Activated CD4-positive, alpha-beta T cell treated with anti-CD3 and anti-CD28 coated beads, Interleukin-2, amount 10 ng/mL, durations not matched to agents 24 days and 14 days (primary cell): ENCODE results near the gene MAGEB6B. TPM values are rescaled to one million over a fixed set of nuclear protein-coding genes. Genes with fewer than 3 reads are reported as not detected.
"Not testable (repeated sequence)": the region's sequence is repeated elsewhere in the genome, so short reads cannot be mapped to it uniquely, and the experiment has no call there.

ENCODE experiments used
- DNase-seq: peaks from one replicate; pipeline ENCODE4 v3.0.0; 2022
- H3K27ac Mint-ChIP-seq: one replicate; pipeline ENCODE4 v1.8.0; 2022; ENCODE audit warnings: mild to moderate bottlenecking, mixed read lengths
- H3K27me3 Mint-ChIP-seq: one replicate; pipeline ENCODE4 v1.8.0; 2022; ENCODE audit warnings: mixed read lengths
- H3K36me3 Mint-ChIP-seq: one replicate; pipeline ENCODE4 v1.8.0; 2022; ENCODE audit warnings: low read depth, mild to moderate bottlenecking, mixed read lengths
- H3K4me1 Mint-ChIP-seq: one replicate; pipeline ENCODE4 v1.8.0; 2021; ENCODE audit warnings: mixed read lengths
- H3K4me3 Mint-ChIP-seq: one replicate; pipeline ENCODE4 v1.8.0; 2022; ENCODE audit warnings: mild to moderate bottlenecking, moderate library complexity, mixed read lengths
- H3K9me3 Mint-ChIP-seq: one replicate; pipeline ENCODE4 v1.8.0; 2021; ENCODE audit warnings: mixed read lengths
- intact Hi-C: fragments of 100-400 bp; cut with micrococcal nuclease; formaldehyde crosslinking; loops from one replicate; pipeline ENCODE4 v1.15.1; 2023
- total RNA-seq: library from RNA; stranded (reverse); gene quantifications from 2 replicates; pipeline ENCODE4 v1.2.3, GENCODE V29; 2022

The MAGEB6B gene, protein sequence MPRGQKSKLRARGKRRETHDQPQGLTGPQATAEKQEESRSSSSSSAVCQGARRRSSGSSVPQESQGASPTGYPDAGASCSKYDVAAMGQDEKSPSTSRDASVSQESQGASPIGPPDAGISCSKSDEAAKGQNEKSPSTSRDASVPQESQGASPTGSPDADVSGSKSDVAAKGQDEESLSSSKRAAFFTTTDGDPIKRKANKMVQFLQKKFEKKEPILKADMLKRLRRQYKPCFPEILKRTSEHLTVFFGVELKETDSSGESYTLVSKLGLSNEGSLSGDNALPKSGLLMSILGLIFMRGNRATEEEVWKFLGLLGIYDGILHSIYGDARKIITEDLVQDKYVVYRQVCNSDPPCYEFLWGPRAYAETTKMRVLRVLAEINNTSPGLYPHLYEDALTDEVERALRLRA
- not detected in 2 replicates for total RNA-seq

DNA sequence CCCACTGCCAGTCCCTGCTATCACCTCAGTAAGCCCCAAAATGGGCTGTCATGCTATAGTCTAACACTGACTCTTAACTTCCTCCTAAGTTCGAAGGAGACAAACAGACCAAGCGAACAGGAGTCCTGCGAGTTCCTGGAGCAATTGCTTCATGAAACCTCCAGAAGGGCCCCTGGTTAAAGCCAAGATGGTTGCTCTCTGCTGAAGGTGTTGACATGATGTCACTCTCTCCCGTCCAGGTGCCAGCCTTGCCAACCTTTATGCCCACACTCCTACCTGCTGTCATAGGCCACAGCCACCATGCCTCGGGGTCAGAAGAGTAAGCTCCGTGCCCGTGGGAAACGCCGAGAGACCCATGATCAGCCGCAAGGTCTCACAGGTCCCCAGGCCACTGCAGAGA lies at the start of gene MAGEB6B:
MAGEB6B (plus strand) TSS at position 301 of the 400 bp plus-strand sequence; CDS start at position 301, 0 bp downstream.
- Mint-ChIP-seq H3K4me1 (no peaks in the 10 kb centered on the region), H3K27ac (no peak within 1 kb of the TSS), H3K27me3 (no peaks in the 10 kb centered on the region), H3K36me3 (no peaks in the 10 kb centered on the region), H3K4me3 (no peak within 1 kb of the TSS), H3K9me3 (no peaks in the 10 kb centered on the region)
- intact Hi-C loops, result no loop called here
- DNase-seq, result no peak

DNA sequence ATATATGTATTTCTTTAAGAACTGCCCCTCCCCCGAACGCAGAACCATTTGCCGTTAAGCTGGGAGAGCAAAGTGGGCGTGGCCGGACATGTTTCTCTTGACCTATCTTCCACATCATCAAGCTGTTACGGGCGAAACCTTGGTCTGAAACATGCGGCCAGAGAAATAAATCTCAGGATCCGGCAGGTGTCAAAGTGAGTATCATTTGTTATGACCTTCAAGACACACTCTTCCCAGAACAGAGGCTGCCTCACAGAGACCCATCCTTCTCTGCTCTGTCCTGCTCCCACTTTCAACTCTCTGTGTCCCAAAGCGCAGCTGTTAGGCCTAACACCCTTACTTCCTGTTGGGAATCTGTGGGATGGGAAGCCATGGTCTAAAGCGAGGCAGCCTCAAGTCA lies 22.1 kb upstream of the MAGEB6B start, which contains the start of gene MAGEB18:
MAGEB18 (plus strand) TSS at position 70 of the 400 bp plus-strand sequence. CDS start 643 bp downstream, outside the sequence.
- no peaks in the 10 kb centered on the region for H3K27me3 Mint-ChIP-seq
- no peak for DNase-seq
- no peaks in the 10 kb centered on the region for H3K4me1 Mint-ChIP-seq
- no peak within 1 kb of the TSS for H3K27ac Mint-ChIP-seq
- no peaks in the 10 kb centered on the region for H3K36me3 Mint-ChIP-seq
- H3K9me3 Mint-ChIP-seq, result no peaks in the 10 kb centered on the region
- no peak within 1 kb of the TSS for H3K4me3 Mint-ChIP-seq
- intact Hi-C loops, result no loop called here

DNA sequence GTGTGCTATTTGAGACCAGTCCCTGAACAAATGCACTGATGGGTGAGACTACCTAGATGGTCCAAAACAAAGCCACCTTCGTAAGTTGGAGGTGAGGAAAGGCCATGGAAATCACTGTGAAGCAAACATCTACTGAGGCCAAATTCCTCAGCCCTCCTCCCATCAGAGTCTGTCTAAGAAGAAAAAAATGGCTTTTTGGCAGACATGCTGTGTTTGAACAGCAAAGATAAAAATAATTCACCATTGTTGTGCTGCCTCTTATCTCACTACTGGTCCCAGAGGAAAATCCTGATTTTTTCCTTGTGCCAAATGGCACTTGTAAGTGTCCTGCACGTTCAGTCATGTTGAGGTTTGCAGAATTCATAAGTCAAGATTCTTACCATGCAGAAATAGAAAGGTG lies 14.4 kb upstream of the MAGEB6B start:
- H3K27me3 Mint-ChIP-seq, result no peaks in the 10 kb centered on the region
- no peaks in the 10 kb centered on the region for H3K4me1 Mint-ChIP-seq
- H3K36me3 Mint-ChIP-seq, result no peaks in the 10 kb centered on the region

DNA sequence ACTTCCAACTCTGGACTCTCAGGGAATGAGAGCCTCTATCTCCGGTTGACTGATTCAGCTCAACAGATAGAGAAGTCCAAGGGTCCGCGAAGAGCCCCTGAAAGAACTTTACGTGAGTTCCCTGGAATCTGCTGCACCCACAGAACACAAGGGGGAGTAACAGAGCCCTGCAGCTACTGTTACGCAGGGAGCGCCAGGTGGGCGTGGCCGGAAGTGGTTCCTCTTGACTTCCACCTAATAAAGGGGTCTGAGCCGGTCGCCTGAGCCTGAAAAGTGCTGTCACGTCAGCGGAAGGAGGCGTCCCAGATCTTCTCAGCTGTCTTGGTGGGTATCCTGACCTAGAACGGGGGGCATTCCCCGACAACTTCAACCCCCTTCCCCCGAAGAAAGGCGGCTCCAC lies 31.8 kb downstream of the MAGEB6B start, which contains the start of gene MAGEB6:
MAGEB6 (plus strand) TSS at position 237 of the 400 bp plus-strand sequence. CDS start 1,407 bp downstream, outside the sequence.
- Mint-ChIP-seq H3K9me3 (no peaks in the 10 kb centered on the region), H3K4me1 (no peaks in the 10 kb centered on the region), H3K27ac (no peak within 1 kb of the TSS), H3K27me3 (no peaks in the 10 kb centered on the region), H3K4me3 (no peak within 1 kb of the TSS), H3K36me3 (no peaks in the 10 kb centered on the region)
- no peak for DNase-seq
- intact Hi-C loops, result no loop called here

More for the DNA sequence above, 14.4 kb upstream of the MAGEB6B start:
- H3K4me3 Mint-ChIP-seq, result no peak overlapping the region
- DNase-seq, result no peak
- H3K27ac Mint-ChIP-seq, result no peak overlapping the region
- H3K9me3 Mint-ChIP-seq, result no peaks in the 10 kb centered on the region
- intact Hi-C loops, result no loop called here

DNA sequence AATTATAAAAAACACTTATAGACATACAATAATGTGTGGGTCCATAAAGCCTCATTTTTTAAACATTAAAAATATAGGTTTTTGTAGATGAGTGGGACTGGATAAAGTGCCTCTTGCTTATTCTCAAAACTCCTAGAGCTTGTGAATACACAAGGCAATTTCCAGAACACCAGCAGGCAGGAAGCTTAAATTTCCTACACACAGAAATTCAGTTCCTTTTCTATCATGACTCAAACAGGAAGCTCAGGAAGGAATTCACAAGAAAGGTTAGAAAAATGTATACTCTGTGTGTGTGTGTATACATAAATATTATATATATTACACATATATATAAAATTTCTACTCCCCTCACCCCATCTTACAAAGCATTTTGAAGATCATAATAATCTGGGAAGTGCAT lies 43.2 kb downstream of the MAGEB6B start:
- no peaks in the 10 kb centered on the region for H3K36me3 Mint-ChIP-seq
- no peaks in the 10 kb centered on the region for H3K27me3 Mint-ChIP-seq
- no peak overlapping the region for H3K4me3 Mint-ChIP-seq
- H3K9me3 Mint-ChIP-seq, result no peaks in the 10 kb centered on the region
- DNase-seq, result no peak
- intact Hi-C loops, result no loop called here
- H3K27ac Mint-ChIP-seq, result no peak overlapping the region
- no peaks in the 10 kb centered on the region for H3K4me1 Mint-ChIP-seq

DNA sequence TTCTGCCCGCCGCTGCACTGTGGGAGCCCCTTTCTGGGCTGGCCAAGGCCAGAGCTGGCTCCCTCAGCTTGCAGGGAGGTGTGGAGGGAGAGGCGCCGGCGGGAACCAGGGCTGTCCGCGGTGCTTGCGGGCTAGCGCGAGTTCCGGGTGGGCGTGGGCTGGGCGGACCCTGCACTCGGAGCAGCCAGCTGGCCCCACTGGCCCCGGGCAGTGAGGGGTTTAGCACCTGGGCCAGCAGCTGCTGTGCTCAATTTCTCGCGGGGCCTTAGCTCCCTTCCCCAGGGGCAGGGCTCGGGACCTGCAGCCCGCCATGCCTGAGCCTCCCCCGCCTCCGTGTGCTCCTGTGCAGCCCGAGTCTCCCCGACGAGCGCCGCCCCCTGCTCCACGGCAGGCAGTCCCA lies 44.3 kb downstream of the MAGEB6B start:
- H3K27me3 Mint-ChIP-seq, H3K4me1 Mint-ChIP-seq: not testable (repeated sequence)

DNA sequence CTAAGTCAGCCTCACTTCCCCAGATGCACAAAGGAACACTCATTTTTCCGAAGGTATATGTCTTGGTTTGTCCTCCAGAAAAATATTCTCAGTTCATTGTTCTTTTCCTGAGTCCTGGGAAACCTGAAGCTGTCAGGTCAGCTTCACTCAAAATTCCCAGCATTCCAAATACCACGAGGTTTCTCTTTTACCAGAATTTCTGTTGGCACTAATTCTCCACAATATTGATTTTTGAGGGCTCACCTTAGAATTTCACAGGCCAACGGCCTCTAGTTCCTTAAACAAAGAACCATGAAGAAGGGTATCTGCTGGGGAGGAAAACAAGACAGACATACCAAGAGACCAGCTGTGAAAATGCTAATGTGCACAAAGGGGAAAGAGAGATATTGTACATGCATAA lies 47.6 kb downstream of the MAGEB6B start:
- H3K27ac Mint-ChIP-seq, result no peak overlapping the region
- intact Hi-C loops, result no loop called here
- no peak overlapping the region for H3K4me3 Mint-ChIP-seq
- no peaks in the 10 kb centered on the region for H3K4me1 Mint-ChIP-seq
- no peaks in the 10 kb centered on the region for H3K36me3 Mint-ChIP-seq
- H3K27me3 Mint-ChIP-seq, result no peaks in the 10 kb centered on the region
- no peak for DNase-seq
- no peaks in the 10 kb centered on the region for H3K9me3 Mint-ChIP-seq

More for the DNA sequence above, 44.3 kb downstream of the MAGEB6B start:
- H3K9me3 Mint-ChIP-seq, DNase-seq, H3K4me3 Mint-ChIP-seq, intact Hi-C loops, H3K27ac Mint-ChIP-seq, H3K36me3 Mint-ChIP-seq: not testable (repeated sequence)

Other genes starting within 250 kb of the MAGEB6B start
- not detected in 2 replicates for gene MAGEB18, start 22.3 kb upstream of the MAGEB6B start, total RNA-seq
- gene MAGEB6, start 31.8 kb downstream of the MAGEB6B start, total RNA-seq, result not detected in 2 replicates
- not detected in 2 replicates for gene MAGEB5, start 55.6 kb downstream of the MAGEB6B start, total RNA-seq